ENCODE measurements around the gene HOXA3. TPM values are rescaled to one million over a fixed set of nuclear protein-coding genes. Genes with fewer than 3 reads are reported as not detected.

HOXA3 gene
- total and polyA plus RNA-seq, 2 donors (not counting 1 experiment from before 2014, with no cell fraction given): 0.68 to 1.5 TPM

DNA sequence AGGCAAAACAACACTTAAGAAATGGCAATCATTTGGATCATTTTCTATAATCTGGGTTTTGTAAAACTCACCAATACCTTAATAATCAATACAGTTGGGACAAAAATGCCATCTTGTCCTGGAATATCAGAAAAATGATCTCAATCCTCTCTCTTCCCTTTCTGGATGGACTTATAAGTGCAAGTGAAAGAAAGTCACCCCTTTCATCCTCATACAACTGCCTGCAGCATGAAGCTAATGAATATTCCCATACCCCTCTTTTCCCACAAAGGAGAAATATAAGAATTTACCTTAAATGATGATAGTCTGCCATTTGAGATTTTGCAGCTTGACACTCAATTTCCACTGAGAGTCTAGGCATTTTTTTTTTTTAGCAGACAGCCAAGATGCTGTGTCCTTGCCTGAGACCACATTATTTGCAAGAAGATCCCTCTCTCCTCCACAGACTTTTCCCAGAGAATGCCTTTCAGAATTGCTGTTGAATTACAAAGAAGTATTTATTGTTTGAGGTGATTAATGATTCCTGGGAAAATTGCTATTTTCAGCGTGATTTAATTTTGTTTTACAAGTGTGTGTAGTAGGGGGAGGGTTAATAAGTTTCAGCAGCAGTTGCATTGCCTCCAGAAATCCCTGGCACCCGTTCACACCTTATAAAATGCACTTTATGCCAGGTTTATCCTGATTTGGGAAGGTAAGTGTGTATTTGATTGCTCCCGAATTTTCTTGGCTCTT, 25.6 kb downstream of the HOXA3 start:
- peaks cover 11% of the 10 kb centered on the region for H3K4me1 ChIP-seq (ENCODE audit: control insufficient read depth, extremely low read depth, insufficient read depth, low read length)
- peaks cover 19% of the 10 kb centered on the region for H3K79me2 ChIP-seq (ENCODE audit: control insufficient read depth, insufficient read depth, low read length)
- no peaks in the 10 kb centered on the region for H3K27me3 ChIP-seq (ENCODE audit: control insufficient read depth, insufficient read depth, low read length)
- no peak overlapping the region for H3K4me2 ChIP-seq (ENCODE audit: extremely low read depth, insufficient read depth, low read length)
- H4K20me1 ChIP-seq (ENCODE audit: control insufficient read depth, extremely low read depth, insufficient read depth, low read length): no peaks in the 10 kb centered on the region
- no peak overlapping the region for H3K4me3 ChIP-seq (replicated peaks in 1 of 4; ENCODE audit: control extremely low read depth in 1 of 4, insufficient read depth in 1 of 4, low read depth in 3 of 4, low read length in 4 of 4)
- no peak for TF ChIP-seq EZH2 (IDR thresholded peaks at IDR 0.05; ENCODE audit: low read length, missing control alignments)
- TF ChIP-seq CTCF (conservative IDR thresholded peaks at IDR 0.05 in 1 of 2, IDR thresholded peaks at IDR 0.05 in 1 of 2; ENCODE audit: low read depth in 1 of 2, low read length in 2 of 2): no peak
- no peaks in the 10 kb centered on the region for H3K9me3 ChIP-seq (ENCODE audit: control insufficient read depth, insufficient read depth, low read depth, low read length)
- H2AFZ ChIP-seq (ENCODE audit: low read length): no peak overlapping the region
- no peak overlapping the region for H3K27ac ChIP-seq (ENCODE audit: insufficient read depth, low read length)
- H3K36me3 ChIP-seq (ENCODE audit: control insufficient read depth, insufficient read depth, low read length): no peaks in the 10 kb centered on the region
- peak in 1 of 2 donors; percentile 64 for DNase-seq (ENCODE audit: low read depth in 2 of 2)
- no peak overlapping the region for H3K9ac ChIP-seq (ENCODE audit: insufficient read depth, low read length)

DNA sequence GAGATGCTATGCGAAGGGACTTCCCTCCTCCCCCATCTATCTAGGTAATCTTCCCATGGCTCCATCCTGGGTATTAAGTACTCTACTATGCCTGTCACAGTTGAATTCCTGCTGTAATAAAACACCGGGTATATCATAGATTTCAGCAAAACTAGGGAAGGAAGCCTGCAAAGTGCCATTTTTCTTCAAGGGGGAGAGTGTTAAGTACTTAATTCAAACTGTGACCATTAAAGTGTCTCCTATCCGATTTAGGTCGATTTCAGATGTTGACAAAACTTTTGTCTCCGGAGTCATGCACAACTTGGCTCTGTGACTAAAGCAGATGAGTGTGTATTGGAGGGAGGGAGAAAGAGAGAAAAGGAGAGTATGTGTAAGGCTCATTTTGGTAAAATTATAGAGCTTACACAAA, 26.4 kb downstream of the HOXA3 start:
- Histone ChIP-seq H3K4me3 (replicated peaks in 1 of 4; ENCODE audit: control extremely low read depth in 1 of 4, insufficient read depth in 1 of 4, low read depth in 3 of 4, low read length in 4 of 4) (no peak overlapping the region), H4K20me1 (ENCODE audit: control insufficient read depth, extremely low read depth, insufficient read depth, low read length) (no peaks in the 10 kb centered on the region), H3K79me2 (ENCODE audit: control insufficient read depth, insufficient read depth, low read length) (peaks cover 19% of the 10 kb centered on the region), H3K4me1 (ENCODE audit: control insufficient read depth, extremely low read depth, insufficient read depth, low read length) (peaks cover 15% of the 10 kb centered on the region), H2AFZ (ENCODE audit: low read length) (no peak overlapping the region), H3K9ac (ENCODE audit: insufficient read depth, low read length) (no peak overlapping the region), H3K36me3 (ENCODE audit: control insufficient read depth, insufficient read depth, low read length) (no peaks in the 10 kb centered on the region), H3K9me3 (ENCODE audit: control insufficient read depth, insufficient read depth, low read depth, low read length) (no peaks in the 10 kb centered on the region), H3K27ac (ENCODE audit: insufficient read depth, low read length) (no peak overlapping the region), H3K27me3 (ENCODE audit: control insufficient read depth, insufficient read depth, low read length) (no peaks in the 10 kb centered on the region), H3K4me2 (ENCODE audit: extremely low read depth, insufficient read depth, low read length) (no peak overlapping the region)
- no peak for TF ChIP-seq EZH2 (IDR thresholded peaks at IDR 0.05; ENCODE audit: low read length, missing control alignments)
- no peak for TF ChIP-seq CTCF (conservative IDR thresholded peaks at IDR 0.05 in 1 of 2, IDR thresholded peaks at IDR 0.05 in 1 of 2; ENCODE audit: low read depth in 1 of 2, low read length in 2 of 2)
- peak in 1 of 2 donors; percentile 29 for DNase-seq (ENCODE audit: low read depth in 2 of 2)

- Histone ChIP-seq H3K79me2 (ENCODE audit: control insufficient read depth, insufficient read depth, low read length) (peaks cover 19% of the 10 kb centered on the region), H3K4me1 (ENCODE audit: control insufficient read depth, extremely low read depth, insufficient read depth, low read length) (peaks cover 21% of the 10 kb centered on the region), H3K4me3 (replicated peaks in 1 of 4; ENCODE audit: control extremely low read depth in 1 of 4, insufficient read depth in 1 of 4, low read depth in 3 of 4, low read length in 4 of 4) (peak overlapping the region in 1 of 4 experiments; percentile 57), H3K9me3 (ENCODE audit: control insufficient read depth, insufficient read depth, low read depth, low read length) (no peaks in the 10 kb centered on the region), H4K20me1 (ENCODE audit: control insufficient read depth, extremely low read depth, insufficient read depth, low read length) (no peaks in the 10 kb centered on the region), H3K4me2 (ENCODE audit: extremely low read depth, insufficient read depth, low read length) (no peak overlapping the region), H3K27me3 (ENCODE audit: control insufficient read depth, insufficient read depth, low read length) (no peaks in the 10 kb centered on the region), H3K36me3 (ENCODE audit: control insufficient read depth, insufficient read depth, low read length) (no peaks in the 10 kb centered on the region), H3K27ac (ENCODE audit: insufficient read depth, low read length) (no peak overlapping the region), H3K9ac (ENCODE audit: insufficient read depth, low read length) (no peak overlapping the region), H2AFZ (ENCODE audit: low read length) (no peak overlapping the region)
- TF ChIP-seq CTCF (conservative IDR thresholded peaks at IDR 0.05 in 1 of 2, IDR thresholded peaks at IDR 0.05 in 1 of 2; ENCODE audit: low read depth in 1 of 2, low read length in 2 of 2) (no peak), EZH2 (IDR thresholded peaks at IDR 0.05; ENCODE audit: low read length, missing control alignments) (no peak)
- no peak for DNase-seq (ENCODE audit: low read depth in 2 of 2)
These were observed 27.3 kb downstream of the HOXA3 start for GRCh38 chr7:27124902-27125689.

Data from fibroblast of lung (primary cell).